SIG-M5 treated with dmso at 0.1 percent for 504 hours (cell line): ENCODE results near the gene HDAC9.
A peak's percentile ranks its signal among the peaks of the same experiment; 100 is the strongest.

Source experiments
- DNase-seq: peaks from one replicate; lab custom pipeline; 2025; ENCODE audit not compliant: unreplicated experiment; lab: John Stamatoyannopoulos, UW

HDAC9 gene

DNA sequence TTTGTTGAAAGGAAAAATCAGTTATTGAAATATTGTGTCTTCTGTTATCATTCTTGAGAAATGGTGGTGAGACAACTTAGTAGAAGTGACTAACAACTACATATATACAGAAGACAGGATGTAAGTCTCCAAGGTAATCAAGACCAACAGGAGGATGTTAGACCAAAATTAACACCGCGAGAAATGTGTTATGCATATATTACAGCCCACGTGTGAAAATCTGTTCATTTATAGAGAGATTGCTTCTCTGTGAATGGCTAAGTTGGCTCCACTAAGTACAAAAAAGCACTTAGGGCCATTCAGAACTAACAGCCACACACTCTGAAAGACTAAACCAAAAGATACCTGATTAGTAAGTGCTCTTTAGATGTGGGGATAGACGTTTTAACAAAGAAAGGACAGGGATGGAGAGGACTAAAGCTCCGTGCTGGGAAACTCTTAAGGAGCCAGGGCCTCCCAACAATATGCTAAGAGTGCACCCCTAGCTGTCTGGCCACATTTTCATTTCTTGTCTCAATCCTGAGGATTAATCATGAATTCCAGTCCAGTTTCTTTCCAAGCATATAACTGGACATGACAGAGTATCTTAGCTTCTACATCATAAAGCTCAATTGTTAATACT lies 26.5 kb downstream of the HDAC9 start:
- no peak for DNase-seq

GRCh38 chr7:18524248-18524647 lies 28.7 kb downstream of the HDAC9 start:
- no peak for DNase-seq

DNA sequence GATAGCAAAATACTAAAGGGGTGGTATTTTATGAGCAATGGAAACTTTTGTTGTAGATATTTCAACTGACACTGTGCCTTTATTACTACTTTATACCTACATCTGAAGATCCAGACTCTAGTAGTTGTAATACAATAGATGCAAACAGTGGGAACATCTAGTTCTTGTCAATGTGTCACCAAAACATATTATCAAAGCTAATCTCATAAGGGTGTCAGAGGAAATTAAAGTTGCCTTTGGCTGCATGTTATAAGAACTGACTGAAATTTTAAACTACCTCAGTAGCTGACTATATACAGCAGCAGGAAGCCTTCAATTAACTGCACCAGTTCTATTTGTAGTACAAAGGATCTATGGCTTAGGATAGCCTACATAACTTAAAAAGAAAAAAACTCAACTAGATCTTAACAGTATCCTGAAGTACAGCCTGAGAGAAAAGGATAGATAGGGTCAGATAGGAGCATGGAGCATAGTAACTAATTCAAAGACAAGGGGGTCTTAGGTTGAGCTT lies 30.9 kb downstream of the HDAC9 start:
- DNase-seq, result no peak

- DNase-seq, result no peak
Observed at GRCh38 chr7:18529239-18529638, 33.7 kb downstream of the HDAC9 start.

DNA sequence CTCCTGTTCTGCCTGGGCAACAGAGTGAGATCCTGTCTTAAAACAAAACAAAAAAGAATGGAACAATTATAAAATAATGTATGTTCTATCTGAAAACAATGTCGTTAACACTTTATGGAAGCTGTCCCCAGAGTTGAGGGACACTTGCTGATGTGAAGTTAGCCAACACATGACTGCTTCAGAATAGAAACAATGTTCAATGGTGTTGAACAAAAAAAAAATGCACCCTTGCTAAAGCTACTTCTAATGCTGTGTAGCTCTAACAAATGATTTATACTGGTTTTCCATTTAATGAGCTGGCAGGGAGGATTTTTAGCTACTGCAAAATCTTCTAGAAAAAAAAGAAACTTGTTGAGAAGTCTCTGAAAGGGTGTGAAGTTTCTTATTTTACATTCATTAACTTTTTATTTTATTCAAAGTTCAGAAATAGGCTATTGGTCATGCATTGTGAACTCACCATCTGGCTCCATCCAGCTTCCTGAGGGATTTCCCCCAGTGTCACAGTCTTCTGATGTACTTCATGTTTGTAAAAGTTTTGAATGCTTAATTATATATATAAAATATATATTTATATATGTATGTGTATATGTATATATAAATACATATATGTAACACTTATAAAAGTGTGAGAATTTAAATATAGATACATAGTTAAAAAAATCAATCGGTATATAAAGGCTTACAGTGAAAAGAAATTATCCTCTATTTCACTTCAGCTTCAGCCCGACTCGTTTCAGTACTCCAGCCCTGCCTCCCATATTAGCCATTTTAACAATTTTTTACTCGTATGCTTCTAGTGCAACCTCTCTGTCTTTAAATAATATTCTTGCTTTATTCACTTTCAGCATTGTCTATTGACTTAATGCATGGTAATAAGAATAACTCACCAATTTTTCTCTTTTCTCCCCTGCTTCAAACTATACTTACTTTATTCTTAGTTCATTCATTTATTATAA lies 35.0 kb downstream of the HDAC9 start:
- DNase-seq, result no peak

DNA sequence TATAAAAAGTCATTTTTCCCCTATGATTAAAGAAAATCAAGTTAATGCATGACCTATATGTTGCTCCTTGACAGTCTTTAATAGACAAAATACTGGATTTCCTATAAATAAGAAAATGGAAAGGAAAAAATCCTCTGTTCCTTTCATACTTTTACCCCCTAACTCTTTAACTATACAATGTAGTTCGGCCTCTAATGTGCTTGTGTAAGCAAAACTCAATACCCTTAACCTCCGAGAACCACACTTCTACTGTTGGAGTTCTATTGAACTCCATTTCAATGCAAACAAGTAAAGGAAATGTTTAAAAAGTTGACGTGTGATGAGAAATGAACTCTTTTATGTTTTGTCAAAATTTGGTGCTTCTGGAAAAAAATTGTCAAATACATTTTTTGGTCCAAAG lies 36.0 kb downstream of the HDAC9 start:
- no peak for DNase-seq

- no peak for DNase-seq
Observed at GRCh38 chr7:18532813-18533212, 37.3 kb downstream of the HDAC9 start.

DNA sequence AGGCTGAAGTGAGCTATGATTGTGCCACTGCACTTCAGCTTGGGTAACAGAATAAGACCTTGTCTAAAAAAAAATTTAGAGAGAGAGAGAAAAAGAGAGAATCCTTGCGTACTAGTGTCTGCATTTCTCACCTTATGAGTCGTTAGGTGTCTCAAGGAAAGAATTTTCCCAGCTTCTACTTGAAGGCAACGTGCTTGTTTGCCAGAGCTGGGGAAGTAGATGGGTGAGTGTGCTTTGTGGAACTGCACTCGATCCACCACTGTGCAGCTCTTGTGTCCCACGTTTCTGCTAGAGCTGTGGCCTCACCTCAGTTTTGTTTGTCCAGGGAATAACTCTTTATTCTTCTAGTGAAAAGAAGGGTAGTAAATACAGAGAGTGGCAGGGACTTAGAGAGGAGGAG lies 38.9 kb downstream of the HDAC9 start:
- DNase-seq, result no peak

GRCh38 chr7:18535810-18536415 lies 40.4 kb downstream of the HDAC9 start:
- no peak for DNase-seq

GRCh38 chr7:18536486-18536885 lies 40.9 kb downstream of the HDAC9 start:
- no peak for DNase-seq

GRCh38 chr7:18538554-18539250 lies 43.2 kb downstream of the HDAC9 start:
- DNase-seq, result no peak

DNA sequence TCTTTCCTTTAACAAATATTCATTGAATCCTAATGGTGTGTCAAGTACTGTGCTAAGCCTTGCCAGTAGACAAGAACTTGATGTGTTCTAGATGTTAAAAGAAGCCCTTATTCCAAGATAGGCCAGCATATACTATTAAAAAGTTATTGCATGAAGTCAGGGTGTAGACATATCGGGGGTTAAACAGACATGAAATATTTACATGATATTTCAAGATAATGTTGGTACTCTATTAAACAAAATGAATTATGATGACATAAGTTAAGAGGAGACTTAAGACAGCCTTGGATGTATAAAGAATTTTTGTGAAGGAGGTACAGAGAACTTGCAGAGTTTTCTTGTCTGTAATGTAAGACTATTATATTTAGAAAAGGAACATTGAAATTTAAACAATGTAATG lies 44.8 kb downstream of the HDAC9 start:
- no peak for DNase-seq

- no peak for DNase-seq
Observed at GRCh38 chr7:18541181-18541870, 45.8 kb downstream of the HDAC9 start.

DNA sequence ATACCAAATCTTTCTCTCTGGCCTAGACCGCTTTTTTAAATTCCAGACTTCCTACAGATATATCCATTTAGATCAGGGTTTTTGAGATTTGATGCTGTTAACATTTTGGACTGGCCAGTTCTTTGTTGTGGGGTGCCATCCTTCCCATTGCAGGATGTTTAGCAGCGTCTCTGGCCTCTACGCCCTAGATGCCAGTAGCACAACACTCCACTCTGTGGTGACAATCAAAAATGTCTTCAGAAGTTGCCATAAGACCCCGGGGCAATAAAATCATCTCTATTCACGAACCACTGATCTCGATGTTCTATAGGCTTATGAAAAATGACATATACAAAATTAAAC lies 46.3 kb downstream of the HDAC9 start:
- DNase-seq, result no peak

GRCh38 chr7:18546576-18546975 lies 51.0 kb downstream of the HDAC9 start:
- no peak for DNase-seq

- DNase-seq, result no peak
Observed at GRCh38 chr7:18547509-18548187, 52.1 kb downstream of the HDAC9 start.

DNA sequence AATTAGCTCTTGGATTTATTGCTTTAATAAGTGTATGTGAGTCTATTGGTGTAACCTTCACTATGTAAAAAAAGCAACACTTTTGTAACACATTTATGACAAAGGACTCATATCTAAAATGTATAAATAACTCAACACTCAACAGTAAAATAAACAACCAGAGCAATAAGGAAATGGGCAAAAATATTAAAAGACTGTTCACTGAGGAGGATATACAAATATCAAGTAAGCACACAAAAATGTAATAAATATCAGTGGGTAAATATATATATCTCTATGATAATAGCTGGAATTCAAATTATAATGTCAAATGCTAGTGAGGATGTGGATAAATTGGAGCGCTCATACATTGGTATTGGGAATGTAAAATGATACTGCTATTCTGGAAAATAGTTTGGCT lies 53.0 kb downstream of the HDAC9 start:
- no peak for DNase-seq

GRCh38 chr7:18550574-18550973 lies 55.0 kb downstream of the HDAC9 start:
- no peak for DNase-seq

DNA sequence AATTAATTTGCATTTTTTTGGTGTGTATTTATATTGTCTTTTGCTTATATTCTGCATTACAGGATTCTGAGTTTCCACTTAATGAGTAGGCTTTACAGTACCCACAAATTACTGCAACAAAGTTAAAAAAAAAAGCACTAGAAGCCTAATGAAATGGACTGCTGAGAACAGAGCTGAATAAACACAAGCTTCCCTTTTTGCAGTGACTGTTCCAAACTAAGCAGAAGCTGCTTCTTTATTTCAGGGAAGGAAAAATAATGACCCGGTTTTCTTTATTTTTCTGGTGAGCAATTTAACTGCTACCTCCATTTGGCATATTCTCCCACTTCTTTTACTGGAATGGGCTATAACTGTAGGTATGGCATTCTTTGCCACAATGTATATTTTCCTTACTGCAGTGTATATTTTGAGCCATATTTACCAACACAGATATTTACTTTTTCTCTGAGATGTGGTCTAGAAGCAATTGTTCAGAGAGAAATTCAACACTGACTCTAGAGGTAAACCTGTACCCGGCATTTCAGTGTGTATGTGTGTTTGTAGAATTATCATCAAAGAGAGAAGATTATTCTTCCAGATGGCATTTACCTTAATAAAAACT lies 56.9 kb downstream of the HDAC9 start:
- peak; percentile 53 for DNase-seq
